Kidney epithelial cell (primary cell): Measurements from ENCODE around the gene PIGH. TPM values are rescaled to one million over a fixed set of nuclear protein-coding genes. Genes with fewer than 3 reads are reported as not detected.

Experiments used
- DNase-seq: peaks from one replicate; pipeline ENCODE4 v3.0.0-alpha.2; 2010; ENCODE audit warnings: low read depth
- H3K27me3 ChIP-seq: 2 replicates; pipeline ENCODE4 v1.6.0; 2011; ENCODE audit warnings: low read length; ENCODE audit not compliant: control insufficient read depth, insufficient read depth
- H3K36me3 ChIP-seq: 2 replicates; pipeline ENCODE4 v1.5.1; 2011; ENCODE audit warnings: low read length; ENCODE audit not compliant: control insufficient read depth, insufficient read depth
- H3K4me3 ChIP-seq: 2 replicates; pipeline ENCODE4 v1.5.1; 2011; ENCODE audit warnings: low read depth, mild to moderate bottlenecking, control low read depth, low read length
- CTCF ChIP-seq: IDR thresholded peaks from 2 replicates; pipeline ENCODE4 v1.5.1; 2011; ENCODE audit warnings: mild to moderate bottlenecking, moderate library complexity, low read length, control low read depth, inconsistent platforms; ENCODE audit not compliant: insufficient read depth, poor library complexity, severe bottlenecking
- total RNA-seq: library from RNA; depleted of rRNA; stranded (reverse); fragments of >200 nt; gene quantifications from 2 replicates; pipeline ENCODE4 v1.2.3, GENCODE V29; 2015

The PIGH gene
- total RNA-seq, 1 donor from 2014 or later: 27.1 TPM

- no peak for DNase-seq
- no peaks in the 10 kb centered on the region for H3K36me3 ChIP-seq
- no peak overlapping the region for H3K4me3 ChIP-seq
- H3K27me3 ChIP-seq: no peaks in the 10 kb centered on the region
- TF ChIP-seq CTCF: no peak
Measured at GRCh38 chr14:67586369-67586768, 13.7 kb downstream of the PIGH start.

DNA sequence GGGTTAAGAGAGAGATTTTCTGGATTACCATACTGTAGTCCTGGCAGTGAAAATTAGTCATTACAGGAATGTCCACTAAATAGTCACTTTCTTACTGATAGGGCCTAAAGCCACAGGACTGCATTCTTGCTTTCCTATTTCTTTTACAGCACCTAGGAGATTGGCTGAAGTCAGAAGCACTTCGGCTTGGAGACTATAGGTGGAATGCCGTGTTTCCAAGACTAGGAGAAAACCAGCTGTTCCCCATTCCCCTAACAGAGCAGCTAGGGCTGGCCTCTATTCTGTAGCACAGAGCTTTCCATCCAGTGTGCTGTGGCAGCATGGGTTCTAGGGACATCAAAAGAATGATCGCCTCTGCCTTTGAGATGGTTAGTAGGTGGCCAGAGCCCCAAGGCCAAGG is 15.1 kb downstream of the PIGH start:
- Histone ChIP-seq H3K27me3 (no peaks in the 10 kb centered on the region), H3K36me3 (no peaks in the 10 kb centered on the region), H3K4me3 (no peak overlapping the region)
- TF ChIP-seq CTCF: no peak
- DNase-seq: no peak

GRCh38 chr14:67583711-67584644 is 16.1 kb downstream of the PIGH start:
- no peak for DNase-seq
- TF ChIP-seq CTCF: peak; percentile 81
- Histone ChIP-seq H3K4me3 (no peak overlapping the region), H3K36me3 (no peaks in the 10 kb centered on the region), H3K27me3 (no peaks in the 10 kb centered on the region)

DNA sequence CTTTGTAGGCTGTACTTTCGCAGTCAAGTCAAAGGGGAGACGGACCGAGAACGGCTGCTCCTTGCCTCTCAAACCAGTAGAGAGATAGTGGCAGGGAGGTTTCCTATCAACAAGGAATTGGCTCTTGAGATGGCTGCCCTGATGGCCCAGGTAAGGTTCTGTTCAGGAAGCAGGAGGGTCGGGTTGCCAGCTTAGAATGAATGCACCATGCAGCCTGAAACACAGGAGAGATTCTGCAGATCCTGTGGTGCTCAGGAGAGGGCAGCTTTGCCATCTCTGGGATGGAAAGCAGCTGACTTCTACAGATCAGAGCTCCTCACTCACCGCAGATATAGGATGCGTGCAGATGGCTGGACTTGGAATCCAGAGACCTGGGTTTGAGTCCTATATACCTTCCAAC is 18.0 kb downstream of the PIGH start:
- no peak for TF ChIP-seq CTCF
- no peak for DNase-seq
- Histone ChIP-seq H3K4me3 (no peak overlapping the region), H3K27me3 (no peaks in the 10 kb centered on the region), H3K36me3 (no peaks in the 10 kb centered on the region)

DNA sequence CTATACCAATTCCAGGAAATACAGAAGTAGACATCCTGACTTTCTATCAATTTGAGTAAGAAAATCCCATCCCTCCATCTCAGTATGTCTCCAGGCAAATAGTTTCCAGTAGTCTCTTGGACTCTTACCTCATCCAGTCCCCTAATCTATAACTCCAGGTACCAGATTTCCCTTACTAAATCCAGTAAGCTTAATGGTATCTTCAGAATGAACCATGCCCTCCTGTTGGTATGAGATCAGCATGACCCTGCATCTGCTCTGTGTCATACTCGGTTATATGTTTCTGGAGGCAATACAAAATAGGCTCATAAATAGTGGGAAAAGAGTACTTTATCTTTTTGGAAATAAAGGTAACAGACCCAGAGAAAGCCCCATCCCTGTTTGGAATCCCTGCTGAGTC is 18.4 kb downstream of the PIGH start:
- Histone ChIP-seq H3K4me3 (no peak overlapping the region), H3K36me3 (no peaks in the 10 kb centered on the region), H3K27me3 (no peaks in the 10 kb centered on the region)
- DNase-seq: no peak
- no peak for TF ChIP-seq CTCF
